Germinal center (tissue), 1 donor: ENCODE data around the gene TMX4.
"Not testable (repeated sequence)": the region's sequence is repeated elsewhere in the genome, so short reads cannot be mapped to it uniquely, and the experiment has no call there.

Experiments used
- DNase-seq: peaks from one replicate; pipeline ENCODE4 v3.0.0; 2012; ENCODE audit warnings: mixed read lengths, low spot score

Gene TMX4

GRCh38 chr20:7967199-7967844, 52.2 kb downstream of the TMX4 start:
- DNase-seq = no peak

GRCh38 chr20:7966176-7966575, 53.4 kb downstream of the TMX4 start:
- no peak for DNase-seq

GRCh38 chr20:7959484-7959883, 60.1 kb downstream of the TMX4 start:
- DNase-seq = no peak

- DNase-seq = not testable (repeated sequence)
These were observed 63.0 kb downstream of the TMX4 start for GRCh38 chr20:7956561-7956960.

GRCh38 chr20:7950387-7950786, 69.2 kb downstream of the TMX4 start:
- no peak for DNase-seq

- no peak for DNase-seq
These were observed 75.7 kb downstream of the TMX4 start for GRCh38 chr20:7943891-7944290.

- no peak for DNase-seq
These were observed 79.2 kb downstream of the TMX4 start, which contains the start of gene HAO1 for GRCh38 chr20:7940341-7940740. TSS of gene HAO1 (minus strand) at chr20:7940458. CDS start at chr20:7940422, 36 bp downstream.

- DNase-seq = no peak
These were observed 79.9 kb downstream of the TMX4 start for GRCh38 chr20:7939663-7940062.

- DNase-seq = no peak
These were observed 81.5 kb downstream of the TMX4 start for GRCh38 chr20:7938058-7938457.

- no peak for DNase-seq
These were observed 82.2 kb downstream of the TMX4 start for GRCh38 chr20:7937328-7937727.

- DNase-seq = no peak
These were observed 84.5 kb downstream of the TMX4 start for GRCh38 chr20:7935027-7935551.

- DNase-seq = no peak
These were observed 86.2 kb downstream of the TMX4 start for GRCh38 chr20:7933346-7933745.

- no peak for DNase-seq
These were observed 89.2 kb downstream of the TMX4 start for GRCh38 chr20:7930343-7930742.
